ENCODE data around the gene VEGFC.
A peak's percentile ranks its signal among the peaks of the same experiment; 100 is the strongest.

VEGFC gene

GRCh38 chr4:176798540-176798939 is 5.8 kb upstream of the VEGFC start:
- Histone ChIP-seq H3K27ac (ENCODE audit: low read depth, low read length) (no peak overlapping the region), H3K9me3 (ENCODE audit: control insufficient read depth in 1 of 2, low read length in 2 of 2) (no peaks in the 10 kb centered on the region), H3K4me1 (ENCODE audit: control insufficient read depth in 1 of 2, insufficient read depth in 2 of 2, low read length in 2 of 2) (no peaks in the 10 kb centered on the region), H3K36me3 (ENCODE audit: control insufficient read depth in 1 of 2, insufficient read depth in 2 of 2, low read length in 2 of 2) (no peaks in the 10 kb centered on the region), H3K9ac (ENCODE audit: low read depth in 1 of 2, low read length in 2 of 2) (no peak overlapping the region), H3K4me3 (ENCODE audit: low read depth in 1 of 2, low read length in 2 of 2) (no peak overlapping the region), H3K27me3 (ENCODE audit: control insufficient read depth in 1 of 2, insufficient read depth in 2 of 2, low read length in 2 of 2) (peaks cover 5 to 9% of the 10 kb centered on the region in 2 donors)

- Histone ChIP-seq H3K9me3 (ENCODE audit: control insufficient read depth in 1 of 2, low read length in 2 of 2) (no peaks in the 10 kb centered on the region), H3K4me3 (ENCODE audit: low read depth in 1 of 2, low read length in 2 of 2) (no peak overlapping the region), H3K27me3 (ENCODE audit: control insufficient read depth in 1 of 2, insufficient read depth in 2 of 2, low read length in 2 of 2) (peaks cover 18 to 24% of the 10 kb centered on the region in 2 donors), H3K4me1 (ENCODE audit: control insufficient read depth in 1 of 2, insufficient read depth in 2 of 2, low read length in 2 of 2) (no peaks in the 10 kb centered on the region), H3K9ac (ENCODE audit: low read depth in 1 of 2, low read length in 2 of 2) (no peak overlapping the region), H3K27ac (ENCODE audit: low read depth, low read length) (no peak overlapping the region), H3K36me3 (ENCODE audit: control insufficient read depth in 1 of 2, insufficient read depth in 2 of 2, low read length in 2 of 2) (no peaks in the 10 kb centered on the region)
Observed at GRCh38 chr4:176795441-176795840, 2.7 kb upstream of the VEGFC start.

GRCh38 chr4:176794651-176795050 is 1.9 kb upstream of the VEGFC start:
- Histone ChIP-seq H3K9ac (ENCODE audit: low read depth in 1 of 2, low read length in 2 of 2) (no peak overlapping the region), H3K36me3 (ENCODE audit: control insufficient read depth in 1 of 2, insufficient read depth in 2 of 2, low read length in 2 of 2) (no peaks in the 10 kb centered on the region), H3K27ac (ENCODE audit: low read depth, low read length) (no peak overlapping the region), H3K4me3 (ENCODE audit: low read depth in 1 of 2, low read length in 2 of 2) (no peak overlapping the region), H3K27me3 (ENCODE audit: control insufficient read depth in 1 of 2, insufficient read depth in 2 of 2, low read length in 2 of 2) (peaks cover 18 to 28% of the 10 kb centered on the region in 2 donors), H3K9me3 (ENCODE audit: control insufficient read depth in 1 of 2, low read length in 2 of 2) (no peaks in the 10 kb centered on the region), H3K4me1 (ENCODE audit: control insufficient read depth in 1 of 2, insufficient read depth in 2 of 2, low read length in 2 of 2) (no peaks in the 10 kb centered on the region)

GRCh38 chr4:176794151-176794550 is 1.4 kb upstream of the VEGFC start:
- no peaks in the 10 kb centered on the region for H3K36me3 ChIP-seq (ENCODE audit: control insufficient read depth in 1 of 2, insufficient read depth in 2 of 2, low read length in 2 of 2)
- H3K27ac ChIP-seq (ENCODE audit: low read depth, low read length) = no peak overlapping the region
- H3K9me3 ChIP-seq (ENCODE audit: control insufficient read depth in 1 of 2, low read length in 2 of 2) = no peaks in the 10 kb centered on the region
- peaks cover 18 to 28% of the 10 kb centered on the region in 2 donors for H3K27me3 ChIP-seq (ENCODE audit: control insufficient read depth in 1 of 2, insufficient read depth in 2 of 2, low read length in 2 of 2)
- H3K9ac ChIP-seq (ENCODE audit: low read depth in 1 of 2, low read length in 2 of 2) = no peak overlapping the region
- H3K4me3 ChIP-seq (ENCODE audit: low read depth in 1 of 2, low read length in 2 of 2) = no peak overlapping the region
- H3K4me1 ChIP-seq (ENCODE audit: control insufficient read depth in 1 of 2, insufficient read depth in 2 of 2, low read length in 2 of 2) = no peaks in the 10 kb centered on the region

GRCh38 chr4:176793060-176793605 is 411 bp upstream of the VEGFC start:
- Histone ChIP-seq H3K27ac (ENCODE audit: low read depth, low read length) (no peak overlapping the region), H3K9ac (ENCODE audit: low read depth in 1 of 2, low read length in 2 of 2) (no peak overlapping the region), H3K36me3 (ENCODE audit: control insufficient read depth in 1 of 2, insufficient read depth in 2 of 2, low read length in 2 of 2) (no peaks in the 10 kb centered on the region), H3K4me3 (ENCODE audit: low read depth in 1 of 2, low read length in 2 of 2) (no peak overlapping the region), H3K4me1 (ENCODE audit: control insufficient read depth in 1 of 2, insufficient read depth in 2 of 2, low read length in 2 of 2) (no peaks in the 10 kb centered on the region), H3K9me3 (ENCODE audit: control insufficient read depth in 1 of 2, low read length in 2 of 2) (no peaks in the 10 kb centered on the region), H3K27me3 (ENCODE audit: control insufficient read depth in 1 of 2, insufficient read depth in 2 of 2, low read length in 2 of 2) (peaks cover 18 to 28% of the 10 kb centered on the region in 2 donors)

GRCh38 chr4:176791591-176792325 is 964 bp downstream of the VEGFC start:
- Histone ChIP-seq H3K4me1 (ENCODE audit: control insufficient read depth in 1 of 2, insufficient read depth in 2 of 2, low read length in 2 of 2) (no peaks in the 10 kb centered on the region), H3K36me3 (ENCODE audit: control insufficient read depth in 1 of 2, insufficient read depth in 2 of 2, low read length in 2 of 2) (no peaks in the 10 kb centered on the region), H3K4me3 (ENCODE audit: low read depth in 1 of 2, low read length in 2 of 2) (peak overlapping the region; percentile 60 to 67), H3K27me3 (ENCODE audit: control insufficient read depth in 1 of 2, insufficient read depth in 2 of 2, low read length in 2 of 2) (peaks cover 18 to 28% of the 10 kb centered on the region in 2 donors), H3K27ac (ENCODE audit: low read depth, low read length) (no peak overlapping the region), H3K9ac (ENCODE audit: low read depth in 1 of 2, low read length in 2 of 2) (peak overlapping the region in 1 of 2 donors; percentile 10), H3K9me3 (ENCODE audit: control insufficient read depth in 1 of 2, low read length in 2 of 2) (no peaks in the 10 kb centered on the region)

- Histone ChIP-seq H3K9me3 (ENCODE audit: control insufficient read depth in 1 of 2, low read length in 2 of 2) (no peaks in the 10 kb centered on the region), H3K36me3 (ENCODE audit: control insufficient read depth in 1 of 2, insufficient read depth in 2 of 2, low read length in 2 of 2) (no peaks in the 10 kb centered on the region), H3K27ac (ENCODE audit: low read depth, low read length) (no peak overlapping the region), H3K4me1 (ENCODE audit: control insufficient read depth in 1 of 2, insufficient read depth in 2 of 2, low read length in 2 of 2) (no peaks in the 10 kb centered on the region), H3K4me3 (ENCODE audit: low read depth in 1 of 2, low read length in 2 of 2) (no peak overlapping the region), H3K9ac (ENCODE audit: low read depth in 1 of 2, low read length in 2 of 2) (no peak overlapping the region), H3K27me3 (ENCODE audit: control insufficient read depth in 1 of 2, insufficient read depth in 2 of 2, low read length in 2 of 2) (peaks cover 18 to 28% of the 10 kb centered on the region in 2 donors)
Observed at GRCh38 chr4:176790398-176790797, 2.3 kb downstream of the VEGFC start.

- no peaks in the 10 kb centered on the region for H3K36me3 ChIP-seq (ENCODE audit: control insufficient read depth in 1 of 2, insufficient read depth in 2 of 2, low read length in 2 of 2)
Observed at GRCh38 chr4:176789955-176790354, 2.8 kb downstream of the VEGFC start.

GRCh38 chr4:176788971-176789370 is 3.8 kb downstream of the VEGFC start:
- H3K4me1 ChIP-seq (ENCODE audit: control insufficient read depth in 1 of 2, insufficient read depth in 2 of 2, low read length in 2 of 2) = peaks cover 0 to 3% of the 10 kb centered on the region in 2 donors
- no peak overlapping the region for H3K27ac ChIP-seq (ENCODE audit: low read depth, low read length)
- no peak overlapping the region for H3K4me3 ChIP-seq (ENCODE audit: low read depth in 1 of 2, low read length in 2 of 2)
- peaks cover 13 to 24% of the 10 kb centered on the region in 2 donors for H3K27me3 ChIP-seq (ENCODE audit: control insufficient read depth in 1 of 2, insufficient read depth in 2 of 2, low read length in 2 of 2)
- no peaks in the 10 kb centered on the region for H3K36me3 ChIP-seq (ENCODE audit: control insufficient read depth in 1 of 2, insufficient read depth in 2 of 2, low read length in 2 of 2)
- H3K9ac ChIP-seq (ENCODE audit: low read depth in 1 of 2, low read length in 2 of 2) = no peak overlapping the region
- H3K9me3 ChIP-seq (ENCODE audit: control insufficient read depth in 1 of 2, low read length in 2 of 2) = no peaks in the 10 kb centered on the region

More at GRCh38 chr4:176789955-176790354, 2.8 kb downstream of the VEGFC start:
- Histone ChIP-seq H3K9ac (ENCODE audit: low read depth in 1 of 2, low read length in 2 of 2) (no peak overlapping the region), H3K9me3 (ENCODE audit: control insufficient read depth in 1 of 2, low read length in 2 of 2) (no peaks in the 10 kb centered on the region), H3K4me1 (ENCODE audit: control insufficient read depth in 1 of 2, insufficient read depth in 2 of 2, low read length in 2 of 2) (peaks cover 0 to under 1% of the 10 kb centered on the region in 2 donors), H3K27me3 (ENCODE audit: control insufficient read depth in 1 of 2, insufficient read depth in 2 of 2, low read length in 2 of 2) (peaks cover 18 to 28% of the 10 kb centered on the region in 2 donors), H3K27ac (ENCODE audit: low read depth, low read length) (no peak overlapping the region), H3K4me3 (ENCODE audit: low read depth in 1 of 2, low read length in 2 of 2) (no peak overlapping the region)

GRCh38 chr4:176788248-176788647 is 4.5 kb downstream of the VEGFC start:
- peaks cover 0 to 3% of the 10 kb centered on the region in 2 donors for H3K4me1 ChIP-seq (ENCODE audit: control insufficient read depth in 1 of 2, insufficient read depth in 2 of 2, low read length in 2 of 2)
- no peak overlapping the region for H3K4me3 ChIP-seq (ENCODE audit: low read depth in 1 of 2, low read length in 2 of 2)
- H3K27me3 ChIP-seq (ENCODE audit: control insufficient read depth in 1 of 2, insufficient read depth in 2 of 2, low read length in 2 of 2) = peaks cover 6 to 20% of the 10 kb centered on the region in 2 donors
- H3K9ac ChIP-seq (ENCODE audit: low read depth in 1 of 2, low read length in 2 of 2) = no peak overlapping the region
- no peak overlapping the region for H3K27ac ChIP-seq (ENCODE audit: low read depth, low read length)
- no peaks in the 10 kb centered on the region for H3K9me3 ChIP-seq (ENCODE audit: control insufficient read depth in 1 of 2, low read length in 2 of 2)
- H3K36me3 ChIP-seq (ENCODE audit: control insufficient read depth in 1 of 2, insufficient read depth in 2 of 2, low read length in 2 of 2) = no peaks in the 10 kb centered on the region
